ENCODE measurements around the gene GIT1. TPM values are rescaled to one million over a fixed set of nuclear protein-coding genes. Genes with fewer than 3 reads are reported as not detected.
A peak's percentile ranks its signal among the peaks of the same experiment; 100 is the strongest.

The GIT1 gene
- total and polyA plus RNA-seq, 8 donors, result 38.7 to 57.3 (median 40.7) TPM

GRCh38 chr17:29593591-29594518, 4.4 kb upstream of the GIT1 start:
- no peaks in the 10 kb centered on the region for H3K36me3 ChIP-seq
- TF ChIP-seq, protein P1, sequence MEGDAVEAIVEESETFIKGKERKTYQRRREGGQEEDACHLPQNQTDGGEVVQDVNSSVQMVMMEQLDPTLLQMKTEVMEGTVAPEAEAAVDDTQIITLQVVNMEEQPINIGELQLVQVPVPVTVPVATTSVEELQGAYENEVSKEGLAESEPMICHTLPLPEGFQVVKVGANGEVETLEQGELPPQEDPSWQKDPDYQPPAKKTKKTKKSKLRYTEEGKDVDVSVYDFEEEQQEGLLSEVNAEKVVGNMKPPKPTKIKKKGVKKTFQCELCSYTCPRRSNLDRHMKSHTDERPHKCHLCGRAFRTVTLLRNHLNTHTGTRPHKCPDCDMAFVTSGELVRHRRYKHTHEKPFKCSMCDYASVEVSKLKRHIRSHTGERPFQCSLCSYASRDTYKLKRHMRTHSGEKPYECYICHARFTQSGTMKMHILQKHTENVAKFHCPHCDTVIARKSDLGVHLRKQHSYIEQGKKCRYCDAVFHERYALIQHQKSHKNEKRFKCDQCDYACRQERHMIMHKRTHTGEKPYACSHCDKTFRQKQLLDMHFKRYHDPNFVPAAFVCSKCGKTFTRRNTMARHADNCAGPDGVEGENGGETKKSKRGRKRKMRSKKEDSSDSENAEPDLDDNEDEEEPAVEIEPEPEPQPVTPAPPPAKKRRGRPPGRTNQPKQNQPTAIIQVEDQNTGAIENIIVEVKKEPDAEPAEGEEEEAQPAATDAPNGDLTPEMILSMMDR (IDR thresholded peaks at IDR 0.05), result no peak
- H3K4me3 ChIP-seq, result peak overlapping the region; percentile 53 to 68
- DNase-seq (no peak), ATAC-seq (no peak)
- intact Hi-C loops (cut with DNase I), result no loop called here
- H3K27ac ChIP-seq, result no peak overlapping the region
- H3K4me1 ChIP-seq, result peaks cover 28 to 44% of the 10 kb centered on the region in 2 donors
- peaks cover 0 to 46% of the 10 kb centered on the region in 2 donors for H3K27me3 ChIP-seq
- no peaks in the 10 kb centered on the region for H3K9me3 ChIP-seq

GRCh38 chr17:29592850-29593551, 3.6 kb upstream of the GIT1 start, which contains the start of gene ANKRD13B:
ANKRD13B (plus strand) TSS chr17:29593132; CDS start chr17:29593622, 490 bp downstream.
- peak; percentile 2 for ATAC-seq
- intact Hi-C loops (cut with DNase I), result no loop called here
- Histone ChIP-seq H3K27me3 (peaks cover 0 to 46% of the 10 kb centered on the region in 2 donors), H3K27ac (peak within 1 kb of the TSS; percentile 73 to 80), H3K4me1 (peaks cover 33 to 53% of the 10 kb centered on the region in 2 donors), H3K36me3 (no peaks in the 10 kb centered on the region), H3K9me3 (no peaks in the 10 kb centered on the region), H3K4me3 (peak within 1 kb of the TSS; percentile 53 to 68)
- TF ChIP-seq, protein P1 (IDR thresholded peaks at IDR 0.05), result no peak
- no peak for DNase-seq

DNA sequence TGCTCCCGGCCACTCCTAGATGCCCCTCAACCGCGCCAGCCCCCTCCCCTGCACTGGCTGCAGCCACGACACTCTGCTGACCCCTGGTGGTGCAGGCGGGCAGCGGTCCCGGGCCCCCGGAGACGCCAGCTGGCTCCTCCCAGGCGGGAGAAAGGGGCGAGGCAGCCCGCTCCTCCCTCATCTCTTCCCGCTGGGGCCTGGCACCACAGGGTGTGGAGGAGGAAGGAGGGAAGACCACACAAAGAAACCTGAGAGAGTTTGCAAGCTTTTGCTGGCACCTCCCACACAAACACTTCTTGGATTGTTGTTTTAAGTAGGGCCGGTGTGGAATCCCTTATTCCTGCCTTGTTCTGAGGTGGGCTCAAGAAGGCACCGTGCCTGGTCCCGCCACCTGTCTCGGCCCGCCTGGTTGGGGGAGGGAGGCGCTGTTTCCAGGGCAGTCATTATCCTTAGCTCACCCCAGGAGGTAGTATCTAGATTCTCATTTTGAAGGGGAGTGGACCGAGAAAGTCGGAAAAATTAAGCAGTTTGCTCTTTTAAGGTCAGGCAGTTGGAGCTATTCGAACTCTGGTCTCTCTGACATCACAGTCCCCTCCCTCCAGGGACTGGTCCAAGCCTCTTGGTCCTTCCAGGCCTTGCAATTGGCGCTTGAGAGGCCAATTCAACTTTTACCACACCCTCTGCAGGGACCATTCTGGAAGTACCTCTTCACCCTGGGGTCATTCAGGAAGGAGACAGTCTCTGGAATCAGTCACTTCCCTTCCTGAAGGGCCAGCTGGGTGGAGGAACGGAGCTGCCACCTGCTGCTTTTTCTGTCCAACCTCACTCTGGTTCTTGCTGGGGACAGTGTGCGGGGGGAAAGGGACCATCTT, 2.5 kb upstream of the GIT1 start:
- Histone ChIP-seq H3K9me3 (no peaks in the 10 kb centered on the region), H3K27me3 (peaks cover 0 to 46% of the 10 kb centered on the region in 2 donors), H3K27ac (peak overlapping the region; percentile 73 to 80), H3K4me3 (peak overlapping the region; percentile 44 to 52), H3K36me3 (no peaks in the 10 kb centered on the region), H3K4me1 (peaks cover 40 to 63% of the 10 kb centered on the region in 2 donors)
- TF ChIP-seq, protein P1 (IDR thresholded peaks at IDR 0.05), result peak; percentile 94 to 98
- ATAC-seq (peak; percentile 84), DNase-seq (peak; percentile 84 to 96 (median 92))
- intact Hi-C loops (cut with DNase I), result no loop called here

GRCh38 chr17:29591146-29591736, 1.8 kb upstream of the GIT1 start:
- TF ChIP-seq, protein P1 (IDR thresholded peaks at IDR 0.05), result no peak
- intact Hi-C loops (cut with DNase I), result no loop called here
- peak overlapping the region; percentile 10 to 52 for H3K4me3 ChIP-seq
- H3K27ac ChIP-seq, result peak overlapping the region; percentile 73 to 80
- H3K36me3 ChIP-seq, result no peaks in the 10 kb centered on the region
- H3K27me3 ChIP-seq, result peaks cover 0 to 46% of the 10 kb centered on the region in 2 donors
- peak in 1 of 4 donors; percentile 59 for DNase-seq
- peaks cover 40 to 70% of the 10 kb centered on the region in 2 donors for H3K4me1 ChIP-seq
- peak; percentile 3 for ATAC-seq
- H3K9me3 ChIP-seq, result no peaks in the 10 kb centered on the region
